Fibroblast of gingiva (primary cell): ENCODE measurements around the gene OASL.
"Not testable (repeated sequence)": the region's sequence is repeated elsewhere in the genome, so short reads cannot be mapped to it uniquely, and the experiment has no call there.

Experiments
- DNase-seq: peaks from one replicate; pipeline ENCODE4 v3.0.0-alpha.2; 2011; ENCODE audit warnings: low read depth

The OASL gene

GRCh38 chr12:121057794-121058193, 18.7 kb upstream of the OASL start:
- DNase-seq = no peak

DNA sequence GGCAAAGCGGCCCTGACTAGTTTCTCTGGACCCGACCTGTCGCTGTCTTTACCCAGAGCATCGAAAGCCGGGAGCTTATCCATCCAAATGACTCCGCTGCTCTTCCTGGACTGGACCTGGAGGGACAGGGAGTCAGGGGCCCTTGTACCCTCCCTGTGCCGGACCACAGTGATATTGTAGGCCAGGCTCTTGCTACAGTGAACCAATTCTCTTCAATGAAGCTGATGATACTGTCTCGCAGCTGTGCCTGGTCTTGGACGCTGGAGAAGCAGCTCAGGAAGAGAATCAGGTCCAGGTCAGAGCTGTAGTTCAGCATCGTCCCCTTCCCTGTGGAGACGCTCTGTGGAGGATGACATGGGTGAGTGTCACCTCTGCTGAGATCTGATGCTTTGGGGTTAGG, 14.7 kb upstream of the OASL start:
- no peak for DNase-seq

DNA sequence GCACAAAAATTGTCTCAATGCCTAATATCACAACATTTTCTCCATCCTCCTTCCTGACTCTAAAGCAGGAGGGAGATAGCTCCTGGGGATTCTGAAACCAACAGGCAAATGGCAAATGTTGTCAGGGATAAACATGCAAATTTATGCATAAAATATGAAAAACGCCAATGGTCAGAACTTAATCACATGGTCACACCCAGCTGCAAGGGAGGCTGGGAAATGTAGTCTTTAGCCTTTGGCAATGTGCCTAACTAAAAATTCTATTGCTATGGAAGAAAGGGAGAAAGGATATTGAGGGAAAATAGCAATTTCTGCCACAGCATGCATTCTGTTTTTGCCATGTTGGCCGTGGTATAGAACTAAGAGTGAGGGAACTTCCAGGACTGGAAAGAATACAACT, 11.7 kb upstream of the OASL start:
- DNase-seq = no peak

GRCh38 chr12:121048442-121048841, 9.4 kb upstream of the OASL start:
- DNase-seq = no peak

- DNase-seq = not testable (repeated sequence)
Observed at GRCh38 chr12:121047400-121047799, 8.4 kb upstream of the OASL start.

DNA sequence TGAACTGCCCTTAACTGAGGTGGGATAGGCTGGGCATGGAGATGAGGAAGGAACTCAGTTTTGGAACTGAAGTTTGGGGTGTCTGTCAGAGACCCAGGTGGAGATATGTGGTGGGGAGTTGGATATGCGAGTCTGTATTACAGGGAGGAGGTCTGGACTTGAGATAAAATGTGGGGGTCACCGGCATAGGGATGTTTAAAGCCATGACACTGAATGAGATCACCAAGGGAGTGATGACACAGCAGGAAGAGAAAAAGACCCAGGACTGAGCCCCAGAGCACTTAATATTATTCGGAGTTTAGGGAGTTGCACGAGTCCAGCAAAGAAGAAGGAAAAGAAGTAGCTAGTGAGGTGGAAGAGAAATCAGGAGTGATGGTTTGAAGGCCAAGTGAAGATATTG, 4.0 kb upstream of the OASL start:
- no peak for DNase-seq

GRCh38 chr12:121036810-121037326, 2.2 kb downstream of the OASL start:
- DNase-seq = peak; percentile 72

DNA sequence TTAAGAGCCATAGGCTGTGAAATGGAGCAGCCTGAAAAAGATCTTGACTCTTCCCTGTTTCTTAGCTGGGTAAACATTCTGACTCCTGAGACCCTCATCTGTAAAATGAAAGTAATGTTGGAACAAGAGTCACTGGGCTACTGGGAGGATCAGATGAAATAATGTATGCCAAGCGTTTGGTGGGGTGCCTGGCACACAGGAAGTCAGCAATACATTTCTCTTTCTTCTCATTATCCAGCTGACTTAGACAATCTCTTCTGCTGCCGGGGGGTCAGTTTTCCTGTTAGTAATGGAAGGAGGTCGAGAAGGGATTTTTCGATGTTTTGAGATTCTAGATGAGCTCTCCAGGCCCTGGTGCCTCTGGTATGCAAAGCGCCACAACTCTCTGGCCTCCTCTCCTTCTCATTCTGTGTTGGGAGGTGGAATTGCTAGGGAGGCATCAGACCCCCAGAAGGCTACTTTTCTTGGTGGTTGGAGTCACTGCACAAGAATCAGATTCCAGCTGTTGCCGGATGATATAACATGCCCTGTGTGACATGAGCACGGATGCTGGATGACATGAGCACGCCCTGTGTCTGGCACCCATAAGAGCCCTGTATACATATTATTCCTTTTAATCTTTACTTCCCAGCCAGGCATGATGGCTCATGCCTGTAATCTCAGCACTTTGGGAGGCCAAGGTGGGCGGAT, 4.3 kb downstream of the OASL start:
- no peak for DNase-seq

- peak; percentile 68 for DNase-seq
Observed at GRCh38 chr12:121033625-121034349, 5.3 kb downstream of the OASL start.

GRCh38 chr12:121030576-121031212, 8.4 kb downstream of the OASL start:
- no peak for DNase-seq

DNA sequence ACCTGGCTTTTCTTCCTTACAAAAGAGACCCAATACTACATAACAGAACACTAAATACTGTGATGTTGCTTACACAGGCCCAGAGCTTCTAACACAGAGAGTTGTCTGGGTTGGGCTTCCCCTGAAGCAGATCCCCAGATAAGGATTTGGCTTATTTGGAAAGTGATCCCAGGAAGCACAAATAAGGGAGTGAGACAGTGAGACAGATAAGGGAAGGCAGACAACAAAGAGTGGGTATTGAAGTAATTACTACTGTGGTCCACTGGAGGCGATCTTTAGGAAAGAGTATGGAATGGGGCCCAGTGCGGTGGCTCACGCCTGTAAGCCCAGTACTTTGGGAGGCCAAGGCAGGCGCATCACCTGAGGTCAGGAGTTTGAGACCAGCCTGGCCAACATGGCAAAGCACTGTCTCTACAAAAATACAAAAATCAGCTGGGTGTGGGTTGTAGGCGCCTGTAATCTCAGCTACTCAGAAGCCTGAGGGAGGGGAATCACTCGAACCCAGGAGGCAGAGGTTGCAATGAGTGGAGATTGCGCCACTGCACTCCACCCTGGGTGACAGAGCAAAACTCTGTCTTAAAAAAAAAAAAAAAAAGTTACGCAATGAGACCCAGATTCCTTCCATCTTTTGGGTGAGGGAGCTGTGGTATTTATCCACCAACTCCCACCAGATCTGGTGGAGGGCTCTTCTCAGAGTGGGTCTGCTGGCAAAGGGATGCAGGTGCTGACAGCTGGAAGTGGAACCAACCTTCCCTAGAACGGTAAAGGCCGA, 12.6 kb downstream of the OASL start:
- DNase-seq = no peak

DNA sequence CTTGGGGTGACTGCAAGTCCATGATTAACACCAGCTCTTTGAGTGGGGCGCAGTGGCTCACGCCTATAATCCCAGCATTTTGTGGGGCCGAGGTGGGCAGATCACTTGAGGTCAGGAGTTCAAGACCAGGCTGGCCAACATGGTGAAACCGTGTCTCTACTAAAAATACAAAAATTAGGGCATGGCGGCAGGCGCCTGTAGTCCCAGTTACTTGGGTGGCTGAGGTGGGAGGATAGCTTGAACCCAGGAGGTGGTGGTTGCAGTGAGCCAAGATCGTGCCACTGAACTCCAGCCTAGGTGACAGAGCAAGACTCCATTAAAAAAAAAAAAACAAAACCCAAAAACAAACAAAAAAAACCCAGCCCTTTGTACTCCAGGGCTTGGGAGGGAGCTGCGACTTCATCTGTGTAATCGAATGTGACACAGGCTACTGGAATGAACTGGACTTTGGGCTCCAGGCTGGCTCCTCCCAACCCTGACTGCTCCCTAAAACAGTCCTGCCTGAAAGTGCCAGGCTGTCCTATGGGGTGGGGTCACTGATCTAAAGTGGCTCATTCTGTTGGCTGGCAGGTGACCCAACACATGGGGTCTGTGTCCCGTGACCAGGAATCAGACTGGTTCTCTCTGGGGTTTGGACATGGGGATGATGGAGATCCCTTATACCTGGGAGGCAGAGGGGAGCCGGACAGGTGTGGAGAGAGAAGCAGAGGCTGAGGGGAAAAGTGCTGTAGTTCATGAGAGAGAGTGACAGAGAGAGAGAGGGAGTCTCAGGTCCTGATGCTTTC, 13.4 kb downstream of the OASL start:
- no peak for DNase-seq

DNA sequence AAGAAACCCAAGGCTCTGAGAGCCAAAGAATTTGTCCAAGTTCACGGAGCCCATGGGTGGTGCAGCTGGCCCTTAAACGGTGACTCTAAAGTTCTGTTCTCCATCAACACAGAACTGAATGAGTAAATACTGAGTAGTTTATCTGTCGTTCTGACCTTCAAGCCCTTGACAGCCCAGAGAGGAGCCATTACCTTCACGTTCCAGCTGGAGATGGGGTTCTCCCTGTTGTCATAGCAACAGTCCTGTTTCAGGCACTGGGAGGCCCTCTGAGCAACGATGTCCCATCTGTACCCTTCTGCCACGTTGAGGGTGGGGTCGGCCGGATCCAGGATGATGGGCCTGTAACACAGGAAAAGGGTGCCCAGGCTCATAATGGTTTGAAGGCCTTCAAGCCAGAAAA, 15.2 kb downstream of the OASL start:
- DNase-seq = no peak

GRCh38 chr12:121022713-121023112, 16.3 kb downstream of the OASL start:
- no peak for DNase-seq

DNA sequence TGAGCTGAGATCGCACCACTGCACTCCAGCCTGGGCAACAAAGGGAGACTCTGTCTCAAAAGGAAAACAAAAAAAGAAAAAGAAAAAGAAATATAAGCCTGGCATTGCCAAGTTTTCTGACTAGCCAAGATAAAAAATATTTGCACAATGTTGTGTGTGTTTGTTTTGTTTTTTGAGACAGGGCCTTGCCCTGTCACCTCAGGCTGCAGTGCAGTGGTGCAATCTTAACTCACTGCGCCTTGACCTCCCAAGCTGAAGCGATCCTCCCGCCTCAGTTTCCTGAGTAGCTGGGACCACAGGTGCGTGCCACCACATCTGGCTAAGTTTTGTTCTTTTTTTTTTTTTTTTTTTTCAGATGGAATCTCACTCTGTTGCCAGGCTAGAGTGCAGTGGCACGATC, 17.3 kb downstream of the OASL start:
- DNase-seq = no peak

DNA sequence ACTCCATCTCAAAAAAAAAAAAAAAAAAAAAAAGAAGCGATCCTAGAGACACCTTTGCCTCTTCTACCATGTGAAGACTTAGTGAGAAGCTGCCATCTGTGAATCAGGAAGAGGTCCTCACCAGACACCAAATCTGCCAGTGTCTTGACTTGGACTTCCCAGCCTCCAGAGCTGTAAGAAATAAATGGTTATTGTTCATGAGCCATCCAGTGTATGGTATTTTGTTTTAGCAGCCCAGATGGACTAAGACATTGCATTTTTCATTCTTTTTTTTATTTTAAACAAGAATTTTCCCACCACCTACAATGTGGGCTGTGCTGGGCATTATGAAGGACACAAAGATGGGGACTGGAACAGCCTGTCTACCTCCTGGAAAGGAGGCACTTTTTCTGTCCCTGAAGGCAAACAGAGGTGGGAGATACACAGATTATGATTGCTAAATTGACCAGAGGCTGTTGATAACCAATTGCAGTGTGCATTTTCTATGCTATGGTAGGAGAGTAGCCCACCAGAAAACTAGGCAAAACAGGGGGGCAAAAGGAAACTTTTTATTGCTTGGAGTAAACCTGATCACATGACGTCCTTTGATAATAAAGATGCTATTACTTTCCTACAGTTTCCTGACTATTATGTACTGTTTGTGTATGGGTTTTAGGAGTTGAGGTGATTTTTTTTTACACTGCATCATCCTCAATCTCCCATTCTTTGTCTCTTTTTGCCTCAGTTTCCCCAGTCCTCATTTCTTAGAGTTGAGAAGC, 20.0 kb downstream of the OASL start:
- DNase-seq = no peak

DNA sequence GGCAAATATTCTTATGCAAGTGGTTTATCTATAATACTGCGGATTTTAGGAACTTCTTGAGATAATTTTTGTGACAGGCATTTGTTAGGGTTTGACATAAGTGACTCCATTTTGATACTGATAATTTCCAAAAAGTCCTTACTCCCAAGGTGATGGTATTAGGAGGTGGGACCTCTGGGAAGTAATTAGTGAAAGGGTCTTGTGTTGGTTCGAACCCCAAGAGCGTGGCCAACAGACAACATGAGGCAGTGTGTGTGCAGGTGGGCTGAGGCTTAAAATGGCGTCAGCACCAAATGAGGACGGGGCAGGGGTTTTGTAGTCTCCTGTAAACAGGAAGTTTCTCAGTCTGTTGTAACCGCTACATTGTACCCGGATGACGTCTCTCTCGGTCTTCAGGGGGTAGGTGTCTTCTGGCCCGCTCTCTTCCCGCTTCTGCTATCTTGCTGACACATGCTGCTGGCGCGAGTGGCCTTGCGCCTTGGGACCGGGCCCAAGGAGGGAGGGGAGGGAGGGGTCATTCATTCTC, 21.0 kb downstream of the OASL start:
- no peak for DNase-seq

- peak; percentile 80 for DNase-seq
Observed at GRCh38 chr12:121015825-121016766, 22.9 kb downstream of the OASL start, which contains the start of gene C12orf43. Gene C12orf43, minus strand, starts transcription at chr12:121016487. Its CDS starts 13 bp downstream, at chr12:121016474.

GRCh38 chr12:121013715-121014114, 25.3 kb downstream of the OASL start:
- DNase-seq = no peak
